NCI-H774 (cell line): ENCODE results near the gene PCNX3.

Experiments
- DNase-seq: peaks from one replicate; lab custom pipeline; 2025; lab: John Stamatoyannopoulos, UW

PCNX3 gene

DNA sequence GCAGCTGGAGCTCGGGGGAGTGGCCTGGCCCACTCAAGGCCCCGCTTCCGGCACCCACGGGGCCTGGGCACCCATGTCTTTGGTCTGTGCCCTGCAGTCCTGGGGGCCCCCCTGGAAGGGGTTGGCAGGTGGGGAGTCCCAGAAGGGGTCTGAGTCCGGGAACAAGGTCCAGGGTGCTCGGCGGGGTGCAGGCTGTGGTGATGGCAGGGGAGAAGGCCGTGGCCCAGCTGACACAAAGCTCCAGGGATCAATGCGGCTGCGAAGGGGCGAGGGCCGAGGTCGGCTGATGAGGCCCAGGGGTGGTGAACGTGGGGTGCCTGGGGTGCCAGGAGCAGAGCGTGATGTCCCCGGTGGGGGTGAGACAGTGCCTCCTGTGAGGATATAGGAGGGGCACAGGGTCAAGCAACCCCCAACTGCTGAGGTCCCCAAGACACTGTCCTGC lies 17.3 kb upstream of the PCNX3 start:
- DNase-seq, result no peak

DNA sequence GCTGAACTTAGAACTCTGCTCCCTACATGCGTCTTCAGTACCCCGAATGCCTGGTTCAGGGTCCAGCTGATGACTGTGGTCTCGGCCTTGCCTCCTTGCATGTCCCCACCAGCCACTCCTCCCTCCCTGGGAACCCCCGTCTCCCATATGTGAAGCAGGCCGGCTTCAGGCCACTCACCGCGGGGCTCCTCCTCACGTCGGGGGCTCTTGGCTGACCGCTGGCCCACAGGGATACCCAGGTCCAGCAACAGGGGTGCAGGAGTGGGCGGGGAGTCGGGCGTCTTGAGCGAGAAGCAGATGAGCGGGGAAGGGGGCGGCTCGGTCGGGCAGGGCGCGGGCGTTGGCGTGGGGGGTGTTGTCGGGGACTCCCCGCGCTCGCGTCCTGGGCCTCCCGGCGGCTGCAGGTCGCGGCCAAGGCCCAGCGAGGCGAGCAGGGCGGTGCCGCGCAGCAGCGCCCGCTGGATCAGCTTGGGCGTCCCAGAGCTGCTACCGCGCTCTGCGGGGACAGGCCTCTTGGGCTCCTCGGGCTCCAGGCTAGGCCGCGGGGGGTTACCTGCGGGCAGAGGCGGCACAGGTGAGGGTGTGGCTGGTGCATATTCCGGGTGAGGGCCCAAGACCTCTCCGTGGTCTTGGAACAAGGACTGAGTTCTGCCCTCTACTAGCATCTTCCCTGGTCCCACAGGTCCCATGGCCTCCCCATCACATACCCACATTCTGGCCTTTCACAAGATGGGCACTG lies 16.2 kb upstream of the PCNX3 start:
- DNase-seq, result no peak

DNA sequence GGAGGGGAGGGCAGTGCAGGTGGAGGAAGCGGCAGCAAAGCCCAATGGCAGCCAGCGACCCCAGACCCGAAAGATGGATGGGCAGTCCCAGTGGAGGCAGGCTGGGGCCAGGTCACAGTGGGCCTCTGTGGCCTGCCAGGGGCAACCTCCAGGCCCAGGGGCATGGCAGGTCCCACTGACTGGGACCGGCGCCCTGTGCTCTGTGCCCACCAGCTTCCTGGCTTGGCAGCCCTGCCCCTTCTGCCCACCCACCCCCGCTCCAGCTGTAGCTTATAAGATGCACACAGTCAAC lies 15.7 kb upstream of the PCNX3 start:
- DNase-seq, result no peak

DNA sequence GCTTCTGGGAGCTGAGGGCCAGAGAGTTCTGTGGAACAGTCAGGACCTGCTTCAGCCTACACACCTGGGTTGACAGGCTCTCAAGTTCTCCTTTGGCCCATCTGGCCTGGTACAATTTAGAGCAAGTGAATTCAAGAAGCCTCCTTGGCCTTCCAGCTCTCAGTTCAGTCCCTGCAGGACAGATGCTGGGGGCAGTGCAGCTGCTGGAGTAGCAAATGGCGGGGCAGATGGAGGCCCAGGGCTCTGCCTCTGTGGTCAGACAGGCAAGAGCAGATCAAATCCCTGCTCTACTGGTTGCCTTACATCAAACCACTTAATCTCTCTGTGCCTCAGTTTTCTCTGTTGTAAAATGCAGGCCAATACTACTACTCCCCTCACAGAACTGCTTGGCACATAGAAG lies 11.3 kb upstream of the PCNX3 start:
- no peak for DNase-seq

DNA sequence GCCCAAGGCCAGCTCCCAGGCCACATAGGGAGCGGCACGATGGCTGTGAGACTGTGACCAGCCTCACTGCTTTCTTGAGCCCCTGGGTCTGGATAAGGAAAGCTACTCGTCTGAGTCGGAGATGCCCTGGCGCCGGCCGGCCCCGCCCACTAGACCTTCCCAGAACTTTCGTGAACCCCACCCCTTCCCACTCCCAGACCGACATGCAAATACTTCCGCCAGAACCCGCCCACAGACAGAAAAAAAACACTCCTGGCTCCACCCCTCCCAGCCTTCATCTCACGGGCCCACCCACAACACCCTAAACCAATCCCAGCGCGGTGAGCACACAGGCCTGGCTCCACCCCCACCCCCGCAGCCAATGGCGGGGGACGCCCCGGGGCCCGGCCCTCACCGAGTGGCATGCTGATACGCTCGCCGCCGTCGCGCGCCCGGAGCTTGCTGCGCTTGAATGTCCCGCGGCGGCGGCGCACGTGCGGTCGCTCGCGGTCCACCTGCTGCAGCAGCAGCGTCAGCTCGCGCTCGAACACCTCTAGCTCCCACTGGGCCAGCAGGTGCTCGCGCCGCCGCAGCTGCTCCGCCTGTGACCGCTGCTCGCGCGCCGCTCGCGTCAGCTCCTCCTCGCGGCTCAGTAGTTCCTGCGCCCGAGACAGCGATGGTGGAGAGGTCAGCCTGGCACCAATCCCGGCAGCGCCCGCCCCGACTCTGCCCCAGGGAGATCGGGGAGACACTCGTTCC lies 8.5 kb upstream of the PCNX3 start:
- DNase-seq, result no peak

DNA sequence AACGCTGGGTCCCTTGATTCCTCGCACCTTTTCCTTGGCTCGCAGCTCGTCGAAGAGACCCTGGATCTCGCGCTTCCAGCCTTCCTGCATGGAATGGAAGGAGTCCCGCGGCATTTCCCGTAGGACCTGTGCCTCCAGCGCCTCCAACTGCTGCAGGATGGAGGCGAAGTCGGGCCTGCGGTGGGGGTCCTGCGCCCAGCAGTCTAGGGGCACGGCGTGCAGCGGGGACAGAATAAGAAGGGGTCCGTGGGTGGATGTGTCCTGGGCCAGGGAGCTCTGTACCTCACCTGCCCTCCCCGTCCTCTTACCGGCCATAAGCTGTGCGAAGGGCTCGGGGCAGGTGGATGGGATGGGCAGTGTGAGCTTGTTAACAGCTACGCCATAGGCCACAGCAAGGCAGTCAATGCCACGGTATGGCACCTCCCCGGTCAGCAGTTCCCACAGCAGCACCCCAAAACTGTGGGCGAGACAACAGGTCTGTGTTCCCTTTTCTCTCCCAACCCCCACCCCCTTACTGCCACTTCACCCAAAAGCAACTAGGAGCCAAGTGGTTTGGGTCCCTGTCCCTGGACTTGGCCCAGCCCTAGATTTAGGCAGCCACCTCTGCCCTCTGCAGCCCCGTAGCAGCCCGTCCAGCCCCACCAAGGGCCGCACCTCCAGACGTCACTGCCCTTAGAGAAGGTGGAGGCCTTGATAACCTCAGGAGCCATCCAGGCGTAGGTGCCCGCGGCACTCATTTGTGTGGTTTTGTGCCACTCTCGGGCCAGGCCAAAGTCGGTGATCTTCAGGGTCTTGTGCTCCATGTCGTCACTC lies 7.8 kb upstream of the PCNX3 start:
- DNase-seq, result no peak

DNA sequence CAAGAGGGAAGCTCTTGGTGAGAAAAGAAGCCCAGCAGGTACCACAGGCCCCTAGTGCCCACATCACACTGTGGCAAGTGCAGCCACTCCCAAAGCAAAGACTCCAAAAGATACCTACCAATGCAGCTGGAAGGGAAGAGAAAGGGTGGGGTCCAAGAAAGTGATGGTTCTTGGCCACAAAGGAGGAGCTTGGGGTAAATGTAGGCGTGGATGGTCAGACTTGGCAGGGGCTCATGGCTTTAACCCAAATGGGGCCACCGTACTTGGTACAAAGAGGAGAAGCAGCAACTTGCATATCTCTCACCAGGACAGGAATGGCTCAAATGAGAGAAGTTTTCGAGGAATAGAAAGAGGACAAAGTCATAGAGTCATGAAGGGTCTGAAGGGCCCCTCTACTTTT lies 6.3 kb upstream of the PCNX3 start:
- no peak for DNase-seq

DNA sequence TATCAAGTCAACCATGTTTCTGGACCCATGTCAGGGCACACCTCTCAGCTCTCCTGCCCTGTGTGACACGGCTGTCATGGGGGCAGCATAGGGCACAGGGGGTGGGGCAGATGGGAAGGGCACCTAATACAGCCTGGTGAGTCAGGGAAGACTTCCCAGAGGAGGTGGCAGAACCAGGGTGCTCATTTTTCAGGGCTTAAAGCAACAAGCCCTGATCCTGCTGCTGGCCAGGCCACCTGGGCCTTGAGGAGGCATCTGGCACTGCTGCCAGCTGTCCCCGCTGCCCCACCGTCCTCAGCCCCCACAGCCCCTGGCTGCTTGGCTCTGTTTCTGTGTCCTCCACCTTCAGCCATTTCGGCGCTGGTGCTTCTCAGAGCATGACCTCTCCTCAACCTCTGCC lies 5.9 kb upstream of the PCNX3 start:
- DNase-seq, result no peak

DNA sequence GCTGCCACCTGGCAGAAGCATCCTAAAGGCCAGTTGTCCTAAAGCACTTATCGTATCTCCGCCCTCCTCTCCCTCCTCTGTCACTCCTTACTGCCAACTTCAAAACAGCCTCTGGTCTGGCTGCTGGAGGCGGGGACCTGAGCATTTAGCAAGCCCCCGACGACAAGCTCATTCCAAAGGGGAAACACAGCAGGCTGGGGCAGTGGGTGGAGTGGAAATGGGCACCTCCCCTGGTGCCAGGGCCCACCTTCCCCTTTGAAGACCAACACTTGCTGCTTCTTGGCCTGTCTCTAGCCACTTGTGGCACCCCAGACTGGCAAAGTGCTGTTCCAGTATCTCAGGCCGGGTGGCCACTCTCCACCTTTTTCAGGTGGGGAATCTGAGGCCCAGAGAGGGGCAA lies 5.2 kb upstream of the PCNX3 start:
- DNase-seq, result no peak

DNA sequence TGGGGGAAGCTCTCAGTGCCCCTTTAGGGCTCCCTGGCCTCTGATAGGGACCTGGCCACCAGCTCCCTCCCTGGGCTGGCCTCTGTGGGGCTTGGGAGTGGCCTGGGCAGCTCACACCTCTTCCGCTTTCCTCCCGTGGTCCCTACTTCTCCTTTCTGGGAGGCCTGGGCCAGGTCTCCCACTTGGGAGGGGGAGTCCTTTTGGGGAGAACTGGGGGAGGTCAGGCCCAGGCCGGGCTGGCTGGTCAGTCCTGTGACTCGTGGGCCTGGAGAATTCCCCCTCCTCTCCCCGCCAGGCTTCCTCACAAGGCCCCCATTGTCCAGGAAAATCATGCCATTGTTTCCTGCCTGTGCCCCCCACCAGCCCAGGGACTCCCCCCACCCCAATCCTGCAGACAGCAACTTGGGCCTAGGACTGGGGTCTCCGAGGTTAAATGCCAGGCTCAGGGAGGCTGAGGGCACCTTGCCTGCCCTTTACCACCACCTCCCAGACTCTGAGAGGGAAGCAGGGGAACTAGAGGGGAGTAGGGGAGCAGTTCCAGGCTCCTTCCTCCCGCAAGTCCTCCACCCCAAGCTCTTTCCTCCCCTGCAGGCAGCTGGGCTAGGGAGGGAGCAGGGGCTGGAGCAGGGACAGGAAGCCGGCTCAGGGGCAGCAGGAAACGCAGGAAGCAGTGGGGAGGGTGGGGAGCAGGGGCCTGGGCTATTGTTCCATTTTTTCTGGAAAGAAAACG lies 4.4 kb upstream of the PCNX3 start:
- no peak for DNase-seq

DNA sequence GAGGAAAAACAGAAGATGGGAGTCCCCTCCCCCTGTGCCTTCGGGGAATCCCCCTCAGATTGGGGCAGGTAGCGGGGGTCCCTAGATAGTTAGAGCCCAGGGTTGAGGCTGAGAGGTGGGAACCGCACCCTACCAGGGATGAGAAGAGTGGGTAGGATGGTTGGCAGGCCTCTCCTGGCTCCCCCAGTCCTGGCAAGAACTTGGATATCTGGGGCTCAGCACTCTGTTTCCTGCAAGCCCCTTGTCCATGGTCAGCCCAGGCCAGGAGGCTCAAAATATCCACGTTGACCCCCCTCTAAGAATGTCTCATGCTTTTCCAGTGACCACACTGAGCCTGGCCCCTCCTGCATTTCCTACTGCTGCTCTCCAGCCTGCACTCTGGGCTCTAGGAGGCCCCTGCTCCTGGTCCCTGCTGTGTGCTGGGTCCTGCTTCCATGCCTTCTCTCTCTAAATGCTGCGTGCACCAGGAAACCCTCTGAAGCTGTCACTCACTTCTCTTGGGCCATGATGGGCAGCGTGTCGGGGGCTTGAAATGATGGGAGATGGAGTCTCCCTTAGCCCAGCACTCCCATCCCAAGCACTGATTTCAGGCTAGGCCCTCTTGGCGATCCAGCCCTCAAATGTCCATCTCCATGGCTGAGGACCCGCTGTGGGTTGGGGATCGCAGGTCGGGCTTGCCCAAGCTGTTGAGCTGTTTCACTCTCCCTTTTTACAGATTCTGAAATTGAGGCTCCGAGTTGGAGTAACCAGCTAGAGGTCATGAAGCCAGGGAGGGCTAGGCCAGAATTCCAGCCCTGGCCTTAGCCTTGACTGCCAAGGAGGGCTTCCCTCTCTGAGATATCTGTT lies 3.6 kb upstream of the PCNX3 start:
- no peak for DNase-seq

DNA sequence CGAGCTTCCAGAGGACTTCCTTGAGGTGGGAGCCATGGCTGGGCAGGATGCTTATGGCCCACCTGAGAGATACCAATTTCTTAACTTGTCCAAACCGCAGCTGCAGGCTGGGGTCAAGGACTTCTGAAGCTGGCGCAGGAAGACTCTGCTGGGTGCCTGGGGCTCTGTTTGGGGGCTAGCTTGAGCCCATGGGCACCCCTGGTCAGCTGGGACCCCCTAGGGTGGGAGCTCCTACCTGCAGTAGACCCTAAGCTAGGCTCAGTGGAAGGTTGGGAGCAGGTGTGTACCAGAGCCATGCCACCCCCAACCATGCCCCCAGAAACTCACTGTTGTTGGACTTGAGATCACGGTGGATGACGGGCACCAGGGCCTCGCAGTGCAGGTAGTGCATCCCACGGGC lies 2.9 kb upstream of the PCNX3 start:
- no peak for DNase-seq

DNA sequence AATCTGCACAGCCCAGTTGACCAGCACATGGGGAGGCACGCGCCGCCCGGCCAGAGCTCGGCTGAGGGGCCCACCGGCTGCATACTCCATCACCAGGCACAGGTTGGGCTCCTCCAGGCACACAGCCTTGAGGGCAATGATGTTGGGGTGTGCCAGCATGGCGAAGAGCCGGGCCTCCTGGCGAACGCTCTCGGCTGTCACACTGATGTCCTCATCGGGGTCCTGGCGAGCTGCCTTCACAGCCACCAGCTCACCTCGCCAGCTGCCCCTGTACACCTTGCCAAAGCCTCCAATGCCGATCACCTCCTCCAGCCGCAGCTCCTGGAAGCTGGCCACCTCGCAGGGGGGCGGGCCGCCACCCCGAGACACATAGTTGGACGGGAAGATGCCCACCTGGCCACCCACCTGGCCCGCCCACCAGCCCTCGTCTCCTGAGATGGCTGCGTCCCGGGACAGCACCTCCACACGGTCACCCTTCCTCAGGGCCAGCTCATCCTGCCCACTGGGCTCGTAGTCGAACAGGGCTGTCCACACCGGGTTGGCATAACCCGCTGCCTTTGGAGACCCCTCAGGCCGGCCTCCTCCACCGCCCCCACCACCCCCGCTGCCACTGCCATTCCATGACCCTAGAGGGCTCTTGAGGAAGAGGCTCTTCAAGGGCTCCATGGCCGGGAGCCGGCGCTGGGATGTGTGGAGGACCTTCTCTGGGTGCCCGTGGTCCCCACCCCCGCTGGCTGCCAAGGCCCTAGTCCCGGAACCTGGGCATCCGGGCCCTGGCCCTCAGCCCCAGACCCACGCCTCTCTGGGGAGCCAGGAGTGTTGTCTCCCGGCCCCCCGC lies 2.3 kb upstream of the PCNX3 start:
- DNase-seq, result no peak

DNA sequence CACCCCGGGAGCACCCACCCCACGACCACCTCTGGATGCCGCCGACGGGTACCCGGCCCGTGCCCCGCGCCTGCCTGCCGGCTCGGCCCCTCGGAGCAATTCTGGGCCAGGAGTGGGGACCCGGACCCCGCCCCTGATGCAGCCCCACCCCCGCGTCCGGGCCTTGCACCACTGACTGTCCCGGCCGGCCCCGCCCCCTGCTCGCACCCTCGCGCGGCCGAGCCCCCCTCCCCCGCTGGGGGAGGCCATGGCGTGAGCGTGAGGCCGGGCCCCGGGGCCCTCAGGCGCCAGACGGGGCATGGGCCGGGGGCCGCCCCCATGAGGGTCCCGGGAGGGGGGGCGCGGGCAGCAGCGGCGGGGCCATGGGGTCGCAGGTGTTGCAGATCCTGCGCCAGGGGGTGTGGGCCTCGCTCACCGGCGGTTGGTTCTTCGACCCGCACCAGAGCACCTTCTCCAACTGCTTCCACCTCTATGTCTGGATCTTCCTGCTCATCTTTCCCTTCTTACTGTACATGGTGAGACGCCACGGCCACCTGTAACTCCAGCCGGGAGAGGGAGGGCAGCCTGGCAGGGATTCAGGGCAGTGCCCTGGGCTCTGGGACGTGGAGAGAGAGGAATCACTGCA lies 486 bp downstream of the PCNX3 start:
- peak; percentile 8 for DNase-seq

DNA sequence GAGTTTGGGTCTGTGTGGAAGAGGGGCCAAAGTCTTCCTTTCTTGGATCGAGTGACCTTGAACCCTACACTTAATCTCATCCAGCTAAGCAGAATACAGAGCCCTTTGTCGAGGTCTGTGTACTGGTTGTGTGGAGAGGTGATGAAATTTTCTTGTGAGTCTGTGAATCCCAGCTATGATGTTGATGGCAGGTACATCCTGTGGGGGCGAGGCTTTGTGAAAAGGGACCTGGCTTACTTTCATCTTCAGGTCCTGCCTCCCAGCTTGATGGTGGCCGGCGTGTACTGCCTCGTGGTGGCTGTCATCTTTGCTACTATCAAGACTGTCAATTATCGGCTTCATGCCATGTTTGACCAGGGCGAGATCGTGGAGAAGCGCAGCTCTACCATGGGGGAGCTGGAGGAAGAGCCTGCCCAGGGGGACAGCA lies 1.0 kb downstream of the PCNX3 start:
- no peak for DNase-seq

DNA sequence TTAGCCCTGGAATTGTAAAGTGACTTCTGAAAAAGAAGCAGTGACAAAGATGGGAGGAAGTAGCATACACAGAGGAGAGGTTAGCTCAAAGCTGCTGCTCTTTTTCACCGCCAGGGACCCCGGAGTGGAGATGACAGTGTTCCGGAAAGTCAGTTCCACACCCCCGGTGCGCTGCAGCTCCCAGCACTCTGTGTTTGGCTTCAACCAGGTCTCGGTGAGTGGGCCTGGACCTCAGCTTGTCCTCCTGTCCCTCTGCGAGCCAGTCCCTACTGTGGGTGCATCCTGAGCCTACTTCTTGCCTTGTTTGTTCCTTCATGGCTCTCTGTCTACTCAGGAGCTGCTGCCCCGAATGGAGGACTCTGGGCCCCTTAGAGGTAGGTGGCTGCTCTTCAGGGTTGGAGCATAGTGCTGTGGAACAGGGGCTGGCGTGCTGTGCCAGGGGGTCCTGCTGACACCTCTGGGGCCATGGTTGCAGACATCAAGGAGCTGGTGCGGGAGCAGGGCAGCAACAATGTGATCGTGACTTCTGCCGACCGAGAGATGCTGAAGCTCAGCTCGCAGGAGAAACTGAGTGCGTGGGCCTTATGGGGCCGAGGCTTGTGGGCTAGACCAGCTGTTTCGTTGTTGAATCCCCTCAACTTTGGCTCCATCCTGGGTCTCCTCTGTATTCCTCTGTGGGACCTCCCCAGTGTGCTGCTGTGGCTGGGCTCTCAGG lies 1.7 kb downstream of the PCNX3 start:
- DNase-seq, result no peak

DNA sequence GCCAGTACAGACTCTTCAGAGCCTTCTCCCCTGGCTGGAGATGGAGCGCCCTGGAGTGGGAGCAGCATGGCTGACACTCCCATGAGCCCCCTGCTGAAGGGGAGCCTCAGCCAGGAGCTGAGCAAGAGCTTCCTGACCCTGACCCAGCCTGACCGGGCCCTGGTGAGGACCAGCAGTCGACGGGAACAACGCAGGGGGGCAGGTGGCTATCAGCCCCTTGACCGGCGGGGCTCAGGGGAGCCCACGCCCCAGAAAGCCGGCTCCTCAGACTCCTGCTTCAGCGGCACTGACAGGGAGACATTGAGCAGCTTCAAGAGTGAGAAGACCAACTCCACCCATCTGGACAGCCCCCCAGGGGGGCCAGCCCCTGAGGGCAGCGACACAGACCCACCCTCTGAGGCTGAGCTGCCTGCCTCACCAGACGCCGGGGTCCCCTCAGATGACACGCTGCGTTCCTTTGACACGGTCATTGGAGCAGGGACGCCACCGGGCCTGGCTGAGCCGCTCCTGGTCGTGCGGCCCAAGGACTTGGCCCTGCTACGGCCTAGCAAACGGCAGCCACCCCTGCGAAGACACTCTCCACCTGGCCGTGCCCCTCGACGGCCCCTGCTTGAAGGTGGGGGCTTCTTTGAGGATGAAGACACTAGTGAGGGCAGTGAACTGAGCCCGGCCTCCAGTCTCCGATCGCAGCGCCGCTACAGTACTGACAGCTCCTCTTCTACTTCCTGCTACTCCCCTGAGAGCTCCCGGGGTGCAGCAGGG lies 2.6 kb downstream of the PCNX3 start:
- no peak for DNase-seq

DNA sequence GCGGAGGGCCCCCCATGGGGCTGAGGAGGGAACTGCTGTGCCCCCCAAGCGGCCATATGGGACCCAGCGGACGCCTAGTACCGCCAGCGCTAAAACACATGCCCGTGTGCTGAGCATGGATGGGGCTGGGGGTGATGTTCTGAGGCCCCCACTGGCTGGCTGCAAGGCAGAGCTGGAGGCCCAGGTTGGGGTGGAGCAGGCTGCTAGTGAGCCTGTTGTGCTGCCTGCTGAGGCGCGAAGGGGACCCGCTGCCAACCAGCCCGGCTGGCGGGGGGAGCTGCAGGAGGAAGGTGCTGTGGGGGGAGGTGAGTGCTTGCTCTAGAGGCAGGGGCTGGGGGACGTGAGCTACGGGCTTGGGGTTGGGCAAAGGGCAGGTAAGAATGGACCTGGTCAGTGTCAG lies 3.2 kb downstream of the PCNX3 start:
- DNase-seq, result no peak
